Vagina (tissue), 2 donors: ENCODE results near the gene HOXA5.

ENCODE experiments used
- CTCF ChIP-seq, 3 experiments: fragments of 450-650 bp in 2 of 3; fragments of 200-600 bp in 1 of 3; sonication (generic) in 1 of 3; IDR thresholded peaks; one replicate each; pipeline ENCODE4 v1.5.1; 2017 to 2019; ENCODE audit warnings: antibody characterized with exemption in 3 of 3, mild to moderate bottlenecking in 2 of 3, moderate library complexity in 2 of 3
- POLR2A ChIP-seq, 2 donors: fragments of 450-650 bp; IDR thresholded peaks; one replicate each; pipeline ENCODE4 v1.6.1; 2017; ENCODE audit warnings: antibody characterized with exemption in 2 of 2, mild to moderate bottlenecking in 2 of 2, moderate library complexity in 2 of 2
- POLR2AphosphoS5 ChIP-seq, 2 donors: sonication (generic); formaldehyde crosslinking; IDR thresholded peaks; one replicate each; pipeline ENCODE4 v1.9.0; 2017; ENCODE audit warnings: antibody characterized with exemption in 2 of 2, mild to moderate bottlenecking in 2 of 2, low read depth in 1 of 2; ENCODE audit not compliant: insufficient read depth in 1 of 2

- no peak for TF ChIP-seq CTCF (IDR thresholded peaks at IDR 0.05)
- TF ChIP-seq POLR2A (IDR thresholded peaks at IDR 0.05): peak in 1 of 2 donors; percentile 34
- TF ChIP-seq POLR2AphosphoS5 (IDR thresholded peaks at IDR 0.05; ENCODE audit: insufficient read depth in 1 of 2, low read depth in 1 of 2): peak; percentile 64 to 88
These were observed 12.7 kb downstream of the HOXA5 start, which contains the start of gene HOXA4 for GRCh38 chr7:27130540-27131389.
